ENCODE data around the gene GINS1.

GINS1 gene

DNA sequence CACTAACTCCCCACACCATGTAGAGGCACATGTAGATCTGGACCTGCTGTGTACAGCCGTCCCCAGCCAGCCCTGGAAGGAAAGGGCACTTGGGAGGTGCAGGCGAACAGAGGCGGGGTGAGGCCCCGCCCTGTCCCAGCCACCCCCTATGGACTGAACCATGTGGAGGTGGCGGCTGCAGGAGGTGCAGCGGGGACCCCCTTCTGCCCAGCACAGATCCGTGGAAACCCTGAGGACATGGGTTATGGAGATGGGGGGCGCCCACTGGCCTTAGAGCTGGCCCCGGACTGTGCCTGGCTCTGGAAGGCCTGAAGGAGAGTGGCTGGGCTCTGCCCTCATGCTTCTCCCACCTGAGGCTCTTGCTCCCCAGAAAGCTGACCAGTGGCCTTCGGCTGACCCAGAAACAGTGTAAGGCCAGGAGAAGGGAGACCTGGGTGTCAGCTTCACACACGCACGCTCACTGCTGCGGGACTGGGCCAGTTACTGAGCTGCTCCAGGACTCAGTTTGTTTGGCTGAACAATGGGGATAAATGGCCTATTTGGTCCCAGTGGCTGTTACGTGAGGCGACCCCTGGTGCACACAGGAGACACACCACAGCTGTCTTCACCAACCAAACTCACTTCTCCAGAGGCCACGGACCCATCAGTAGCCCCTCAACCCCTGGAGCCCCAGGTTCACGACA, 87.2 kb downstream of the GINS1 start:
- no peak for DNase-seq (ENCODE audit: low spot score)

DNA sequence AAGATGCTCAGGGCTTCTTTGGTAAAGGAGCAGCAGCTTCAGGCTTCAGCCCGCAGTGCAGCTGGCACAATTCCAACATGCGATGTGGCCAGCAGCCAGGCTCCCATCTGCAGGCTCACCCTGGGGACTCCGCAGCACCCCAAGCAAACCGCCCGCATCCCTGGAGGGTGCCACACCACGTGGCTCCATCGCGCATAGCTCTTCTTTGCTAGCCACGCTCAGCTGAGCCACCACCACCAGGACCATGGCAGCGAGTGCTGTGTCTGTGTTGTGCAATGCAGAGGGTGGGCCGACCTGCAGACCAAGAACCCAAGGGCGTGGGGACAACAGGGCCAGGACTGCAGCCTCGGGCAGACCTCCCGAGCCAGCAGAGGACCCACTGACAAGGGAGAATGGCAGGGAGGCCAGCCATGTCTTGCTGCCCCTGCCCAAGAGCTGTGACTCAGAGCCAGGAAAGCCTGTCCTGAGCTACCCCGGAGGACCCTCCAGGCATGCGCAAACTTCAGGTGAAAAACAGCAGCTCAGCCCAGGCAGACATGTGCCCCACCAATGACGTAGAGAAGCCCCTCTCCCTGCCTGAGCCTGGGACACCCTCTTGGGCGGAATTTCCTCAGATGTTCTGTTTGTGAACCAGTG, 87.8 kb downstream of the GINS1 start:
- no peak for DNase-seq (ENCODE audit: low spot score)

DNA sequence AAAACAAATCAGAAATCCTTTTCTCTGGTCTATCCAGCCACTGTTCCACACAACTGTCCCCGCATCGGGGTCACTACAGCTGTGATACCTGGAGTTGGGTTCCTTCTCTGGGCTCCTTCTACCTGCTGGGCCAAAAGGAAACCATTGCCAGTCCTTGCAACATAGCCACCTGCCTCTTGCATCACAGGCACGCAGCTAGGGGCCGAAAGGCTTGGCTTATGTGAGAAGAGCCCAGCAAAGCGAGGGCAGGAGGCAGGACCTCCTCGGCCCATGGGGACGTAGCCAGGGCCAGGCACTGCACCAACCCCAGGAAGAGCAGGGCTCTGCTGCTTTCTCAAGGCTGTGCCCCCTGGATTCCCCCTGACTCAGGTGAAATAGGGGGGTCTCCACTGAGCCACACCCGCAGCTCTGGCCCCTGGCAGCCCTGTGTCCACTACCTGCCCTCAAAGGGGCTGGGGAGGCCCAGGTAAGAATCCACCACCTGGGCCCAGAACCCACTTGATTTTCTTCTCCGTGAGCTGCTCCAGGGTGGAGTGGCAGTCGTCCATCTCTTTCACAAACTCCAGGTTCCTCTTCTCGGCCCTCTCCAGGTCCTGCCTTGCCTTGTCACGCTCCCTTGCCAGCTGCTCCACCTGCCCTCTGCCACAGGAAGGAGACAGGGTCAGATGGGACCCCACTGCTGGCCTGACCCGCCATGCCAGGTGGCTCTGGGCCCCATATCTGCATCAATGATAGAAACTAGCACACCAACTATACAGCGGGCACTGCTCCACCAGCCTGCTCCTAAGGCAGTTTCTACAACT, 88.9 kb downstream of the GINS1 start:
- no peak for DNase-seq (ENCODE audit: low spot score)

DNA sequence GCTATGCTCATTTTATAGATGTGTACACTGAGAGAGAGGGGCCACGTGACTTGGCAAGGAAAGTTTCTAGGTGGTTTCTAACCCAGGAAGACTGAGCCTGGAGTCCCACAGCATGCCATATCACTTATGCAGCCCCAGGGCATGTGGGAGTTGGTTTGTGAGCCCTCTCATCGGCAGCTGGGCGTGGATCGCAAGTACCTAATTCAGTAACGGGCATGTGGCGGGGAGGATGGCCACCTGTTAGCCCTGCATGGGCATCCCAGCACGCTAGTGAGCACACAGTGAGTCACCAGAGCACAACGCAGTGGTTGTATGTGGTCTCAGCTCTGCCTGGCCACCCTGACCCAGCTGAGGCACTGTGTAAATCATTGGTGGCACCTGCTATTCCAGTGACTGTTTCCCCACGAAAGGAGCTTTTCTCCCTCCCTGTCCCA, 89.5 kb downstream of the GINS1 start:
- DNase-seq (ENCODE audit: low spot score) = no peak

DNA sequence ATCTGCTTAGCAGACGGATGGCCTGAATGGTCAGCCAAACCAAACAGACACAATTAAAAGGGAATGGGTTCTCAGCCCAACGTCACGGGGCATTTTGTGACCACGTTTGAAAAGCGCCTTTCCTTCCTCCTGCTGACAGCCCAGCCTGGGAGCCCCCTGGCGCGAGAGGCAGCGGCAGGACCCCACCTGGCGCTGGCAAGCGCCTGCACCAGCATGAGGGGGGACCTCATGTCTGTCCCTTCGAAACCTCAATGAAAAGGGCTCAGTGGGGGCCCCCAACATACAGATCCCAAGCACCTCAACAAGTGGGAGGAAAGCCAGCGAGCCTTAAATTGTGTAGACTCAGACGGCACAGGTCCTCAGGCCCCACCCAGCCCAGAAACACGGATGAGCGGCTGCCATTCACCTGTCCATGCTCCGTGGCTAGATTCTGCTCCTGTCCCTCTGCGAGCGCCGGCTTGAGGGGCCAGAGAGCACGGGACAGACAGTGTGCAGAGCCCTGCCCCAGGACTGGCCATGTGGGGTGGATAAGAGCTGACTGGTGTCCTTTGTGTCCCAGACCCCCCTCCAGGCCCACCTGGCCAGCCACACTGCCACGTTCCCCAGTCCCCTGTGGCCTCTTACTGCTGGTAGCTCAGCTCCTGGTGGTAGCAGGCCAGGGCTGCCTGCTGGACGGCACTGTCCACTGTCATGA, 90.3 kb downstream of the GINS1 start:
- no peak for DNase-seq (ENCODE audit: low spot score)
